Sigmoid colon (tissue), 4 donors: ENCODE measurements around the gene SELENON.

Experiments used
- POLR2AphosphoS5 ChIP-seq, 4 donors: sonication (generic); formaldehyde crosslinking; IDR thresholded peaks; one replicate each; pipeline ENCODE4 v1.6.1; 2017; ENCODE audit warnings: antibody characterized with exemption in 4 of 4
- TF ChIP-seq, protein P1 (sequence below), 4 experiments: fragments of 450-650 bp in 3 of 4; fragments of 200-600 bp in 1 of 4; IDR thresholded peaks; one replicate each; pipeline ENCODE4 v1.5.1; 2016 to 2019; ENCODE audit warnings: antibody characterized with exemption in 4 of 4, mild to moderate bottlenecking in 3 of 4, moderate library complexity in 2 of 4

GRCh38 chr1:25779894-25780293 is 20.1 kb upstream of the SELENON start:
- TF ChIP-seq, protein P1, sequence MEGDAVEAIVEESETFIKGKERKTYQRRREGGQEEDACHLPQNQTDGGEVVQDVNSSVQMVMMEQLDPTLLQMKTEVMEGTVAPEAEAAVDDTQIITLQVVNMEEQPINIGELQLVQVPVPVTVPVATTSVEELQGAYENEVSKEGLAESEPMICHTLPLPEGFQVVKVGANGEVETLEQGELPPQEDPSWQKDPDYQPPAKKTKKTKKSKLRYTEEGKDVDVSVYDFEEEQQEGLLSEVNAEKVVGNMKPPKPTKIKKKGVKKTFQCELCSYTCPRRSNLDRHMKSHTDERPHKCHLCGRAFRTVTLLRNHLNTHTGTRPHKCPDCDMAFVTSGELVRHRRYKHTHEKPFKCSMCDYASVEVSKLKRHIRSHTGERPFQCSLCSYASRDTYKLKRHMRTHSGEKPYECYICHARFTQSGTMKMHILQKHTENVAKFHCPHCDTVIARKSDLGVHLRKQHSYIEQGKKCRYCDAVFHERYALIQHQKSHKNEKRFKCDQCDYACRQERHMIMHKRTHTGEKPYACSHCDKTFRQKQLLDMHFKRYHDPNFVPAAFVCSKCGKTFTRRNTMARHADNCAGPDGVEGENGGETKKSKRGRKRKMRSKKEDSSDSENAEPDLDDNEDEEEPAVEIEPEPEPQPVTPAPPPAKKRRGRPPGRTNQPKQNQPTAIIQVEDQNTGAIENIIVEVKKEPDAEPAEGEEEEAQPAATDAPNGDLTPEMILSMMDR (IDR thresholded peaks at IDR 0.05), result no peak
- no peak for TF ChIP-seq POLR2AphosphoS5 (IDR thresholded peaks at IDR 0.05)
